Measurements from ENCODE around the gene IL9.

DNA sequence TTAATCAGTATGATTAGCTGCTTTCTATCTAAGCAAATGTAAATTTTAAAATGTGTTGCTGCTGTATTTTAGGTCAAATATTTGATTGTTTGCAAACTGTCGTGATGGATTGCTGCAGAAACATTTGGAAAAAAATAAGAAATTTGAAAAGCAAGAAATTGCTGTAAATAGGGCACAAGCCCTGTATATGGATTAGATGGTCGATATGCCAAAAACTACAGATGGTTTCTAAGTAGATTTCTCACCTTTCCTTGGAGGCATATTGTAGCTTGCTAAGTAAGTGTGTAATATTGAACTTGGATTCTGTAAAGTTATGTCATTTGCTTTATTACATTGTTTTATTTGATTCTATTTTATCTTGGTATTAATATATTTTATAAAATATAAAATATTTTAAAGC, 46.1 kb upstream of the IL9 start:
- TF ChIP-seq, protein P1, sequence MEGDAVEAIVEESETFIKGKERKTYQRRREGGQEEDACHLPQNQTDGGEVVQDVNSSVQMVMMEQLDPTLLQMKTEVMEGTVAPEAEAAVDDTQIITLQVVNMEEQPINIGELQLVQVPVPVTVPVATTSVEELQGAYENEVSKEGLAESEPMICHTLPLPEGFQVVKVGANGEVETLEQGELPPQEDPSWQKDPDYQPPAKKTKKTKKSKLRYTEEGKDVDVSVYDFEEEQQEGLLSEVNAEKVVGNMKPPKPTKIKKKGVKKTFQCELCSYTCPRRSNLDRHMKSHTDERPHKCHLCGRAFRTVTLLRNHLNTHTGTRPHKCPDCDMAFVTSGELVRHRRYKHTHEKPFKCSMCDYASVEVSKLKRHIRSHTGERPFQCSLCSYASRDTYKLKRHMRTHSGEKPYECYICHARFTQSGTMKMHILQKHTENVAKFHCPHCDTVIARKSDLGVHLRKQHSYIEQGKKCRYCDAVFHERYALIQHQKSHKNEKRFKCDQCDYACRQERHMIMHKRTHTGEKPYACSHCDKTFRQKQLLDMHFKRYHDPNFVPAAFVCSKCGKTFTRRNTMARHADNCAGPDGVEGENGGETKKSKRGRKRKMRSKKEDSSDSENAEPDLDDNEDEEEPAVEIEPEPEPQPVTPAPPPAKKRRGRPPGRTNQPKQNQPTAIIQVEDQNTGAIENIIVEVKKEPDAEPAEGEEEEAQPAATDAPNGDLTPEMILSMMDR (IDR thresholded peaks at IDR 0.05; ENCODE audit: low read length) = no peak
- no peak for TF ChIP-seq EZH2 (optimal IDR thresholded peaks at IDR 0.05; ENCODE audit: low read depth, low read length)

All from MM.1S (cell line).